ENCODE data around the gene DNAAF5.
"Not testable (repeated sequence)": the region's sequence is repeated elsewhere in the genome, so short reads cannot be mapped to it uniquely, and the experiment has no call there.

DNAAF5 gene

GRCh38 chr7:748446-748845, 21.9 kb downstream of the DNAAF5 start:
- DNase-seq: no peak

- DNase-seq: no peak
Observed at GRCh38 chr7:749140-749551, 22.6 kb downstream of the DNAAF5 start.

GRCh38 chr7:750111-750905, 23.8 kb downstream of the DNAAF5 start:
- DNase-seq: no peak

GRCh38 chr7:751826-752225, 25.3 kb downstream of the DNAAF5 start:
- no peak for DNase-seq

GRCh38 chr7:752256-752655, 25.8 kb downstream of the DNAAF5 start:
- not testable (repeated sequence) for DNase-seq

- no peak for DNase-seq
Observed at GRCh38 chr7:753190-753589, 26.7 kb downstream of the DNAAF5 start.

- no peak for DNase-seq
Observed at GRCh38 chr7:754531-755412, 28.3 kb downstream of the DNAAF5 start.

- DNase-seq: no peak
Observed at GRCh38 chr7:755413-755805, 28.9 kb downstream of the DNAAF5 start.

GRCh38 chr7:756231-756927, 29.9 kb downstream of the DNAAF5 start:
- DNase-seq: no peak

- DNase-seq: no peak
Observed at GRCh38 chr7:756928-757560, 30.5 kb downstream of the DNAAF5 start.

GRCh38 chr7:757741-758163, 31.3 kb downstream of the DNAAF5 start:
- DNase-seq: no peak

GRCh38 chr7:759569-759968, 33.1 kb downstream of the DNAAF5 start:
- DNase-seq: no peak

- no peak for DNase-seq
Observed at GRCh38 chr7:760006-760405, 33.5 kb downstream of the DNAAF5 start.

- no peak for DNase-seq
Observed at GRCh38 chr7:761101-761500, 34.6 kb downstream of the DNAAF5 start.

- DNase-seq: no peak
Observed at GRCh38 chr7:761631-762030, 35.1 kb downstream of the DNAAF5 start.

- no peak for DNase-seq
Observed at GRCh38 chr7:762885-763284, 36.4 kb downstream of the DNAAF5 start.

GRCh38 chr7:763762-764161, 37.3 kb downstream of the DNAAF5 start:
- DNase-seq: no peak

- no peak for DNase-seq
Observed at GRCh38 chr7:765383-765782, 38.9 kb downstream of the DNAAF5 start.

- DNase-seq: no peak
Observed at GRCh38 chr7:767580-767940, 41.1 kb downstream of the DNAAF5 start.

GRCh38 chr7:767941-768731, 41.6 kb downstream of the DNAAF5 start:
- DNase-seq: no peak

GRCh38 chr7:768881-769504, 42.5 kb downstream of the DNAAF5 start:
- no peak for DNase-seq

- no peak for DNase-seq
Observed at GRCh38 chr7:770336-770735, 43.8 kb downstream of the DNAAF5 start.

Measured in RPMI8226 (cell line).